HepG2 (cell line): ENCODE results near the gene RHBDF2.

Experiments
- ETV6 ChIP-seq: sonication (generic); formaldehyde crosslinking; conservative IDR thresholded peaks from 2 replicates; pipeline ENCODE4 v1.4.0; 2020; ENCODE audit warnings: missing genetic modification reagents
- GABPB1 ChIP-seq: IDR thresholded peaks from 2 replicates; pipeline ENCODE4 v1.6.1; 2016; ENCODE audit warnings: mild to moderate bottlenecking, missing genetic modification reagents, moderate library complexity, missing compliant biosample characterization
- KLF15 ChIP-seq: sonication (generic); formaldehyde crosslinking; IDR thresholded peaks from 2 replicates; pipeline ENCODE4 v1.8.1; 2023; ENCODE audit warnings: borderline replicate concordance, mild to moderate bottlenecking, inconsistent platforms, missing genetic modification reagents, mixed read lengths
- NR2C2 ChIP-seq: sonication (generic); formaldehyde crosslinking; IDR thresholded peaks from 2 replicates; pipeline ENCODE4 v1.4.0; 2020; ENCODE audit warnings: missing genetic modification reagents, mild to moderate bottlenecking, moderate library complexity, borderline replicate concordance
- PBX2 ChIP-seq: IDR thresholded peaks from 2 replicates; pipeline ENCODE4 v1.6.1; 2016; ENCODE audit warnings: control low read depth
- PBX3 ChIP-seq: sonication (generic); formaldehyde crosslinking; IDR thresholded peaks from 2 replicates; pipeline ENCODE4 v1.8.1; 2023; ENCODE audit warnings: missing genetic modification reagents, inconsistent platforms, borderline replicate concordance
- POLR2AphosphoS5 ChIP-seq: IDR thresholded peaks from 2 replicates; pipeline ENCODE4 v1.6.1; 2012; ENCODE audit warnings: low read depth, low read length
- RARG ChIP-seq: sonication (generic); formaldehyde crosslinking; IDR thresholded peaks from 2 replicates; pipeline ENCODE4 v1.4.0; 2020; ENCODE audit warnings: low read depth, mild to moderate bottlenecking, missing genetic modification reagents
- ZBTB14 ChIP-seq: sonication (generic); formaldehyde crosslinking; IDR thresholded peaks from 2 replicates; pipeline ENCODE4 v1.4.0; 2020; ENCODE audit warnings: missing genetic modification reagents
- ZBTB38 ChIP-seq: sonication (generic); formaldehyde crosslinking; IDR thresholded peaks from 2 replicates; pipeline ENCODE4 v1.5.1; 2020; ENCODE audit warnings: mild to moderate bottlenecking, missing genetic modification reagents
- ZNF615 ChIP-seq: sonication (generic); formaldehyde crosslinking; IDR thresholded peaks from 2 replicates; pipeline ENCODE4 v1.5.0; 2020; ENCODE audit warnings: mild to moderate bottlenecking, missing genetic modification reagents, borderline replicate concordance
- ZNF687 ChIP-seq: sonication (generic); formaldehyde crosslinking; IDR thresholded peaks from 2 replicates; pipeline ENCODE4 v1.5.1; 2020; ENCODE audit warnings: mild to moderate bottlenecking, missing genetic modification reagents, moderate library complexity
- ZSCAN31 ChIP-seq: sonication (generic); formaldehyde crosslinking; IDR thresholded peaks from 2 replicates; pipeline ENCODE4 v1.5.0; 2020; ENCODE audit warnings: low read depth, mild to moderate bottlenecking, missing genetic modification reagents

- TF ChIP-seq ZNF687 (CRISPR knock-in tag) (no peak), ZBTB38 (CRISPR knock-in tag) (no peak), PBX3 (CRISPR knock-in tag) (no peak), ZSCAN31 (CRISPR knock-in tag) (no peak), POLR2AphosphoS5 (no peak), ZNF615 (no peak), RARG (CRISPR knock-in tag) (no peak), KLF15 (CRISPR knock-in tag) (no peak), ZBTB14 (CRISPR knock-in tag) (no peak), GABPB1 (CRISPR knock-in tag) (no peak), PBX2 (CRISPR knock-in tag) (no peak), NR2C2 (no peak), ETV6 (CRISPR knock-in tag) (no peak)
These were observed 29.5 kb downstream of the RHBDF2 start for GRCh38 chr17:76471498-76472257.
